Activated naive CD8-positive, alpha-beta T cell treated with anti-CD3 and anti-CD28 coated beads, Interleukin-2, amount 50 U/mL, for 24 hours (primary cell): ENCODE measurements around the gene NUDT9.
A peak's percentile ranks its signal among the peaks of the same experiment; 100 is the strongest.
"Not testable (repeated sequence)": the region's sequence is repeated elsewhere in the genome, so short reads cannot be mapped to it uniquely, and the experiment has no call there.

Source experiments
- ATAC-seq: fragments of 150-1000 bp; cut with Tn5 transposase; one replicate; pipeline ENCODE4 v1.10.0; 2021
- DNase-seq: peaks from one replicate; pipeline ENCODE4 v3.0.0; 2021
- H3K27ac Mint-ChIP-seq: one replicate; pipeline ENCODE4 v1.8.0; 2021; ENCODE audit warnings: mild to moderate bottlenecking, mixed read lengths
- H3K27me3 Mint-ChIP-seq: one replicate; pipeline ENCODE4 v1.8.0; 2021; ENCODE audit warnings: mixed read lengths
- H3K36me3 Mint-ChIP-seq: one replicate; pipeline ENCODE4 v1.8.0; 2021; ENCODE audit warnings: low read depth, mixed read lengths
- H3K4me1 Mint-ChIP-seq: one replicate; pipeline ENCODE4 v1.8.0; 2021; ENCODE audit warnings: mixed read lengths
- H3K4me3 Mint-ChIP-seq: one replicate; pipeline ENCODE4 v1.8.0; 2021; ENCODE audit warnings: mild to moderate bottlenecking, moderate library complexity, mixed read lengths
- H3K9me3 Mint-ChIP-seq: one replicate; pipeline ENCODE4 v1.8.0; 2021; ENCODE audit warnings: mixed read lengths

Gene NUDT9

DNA sequence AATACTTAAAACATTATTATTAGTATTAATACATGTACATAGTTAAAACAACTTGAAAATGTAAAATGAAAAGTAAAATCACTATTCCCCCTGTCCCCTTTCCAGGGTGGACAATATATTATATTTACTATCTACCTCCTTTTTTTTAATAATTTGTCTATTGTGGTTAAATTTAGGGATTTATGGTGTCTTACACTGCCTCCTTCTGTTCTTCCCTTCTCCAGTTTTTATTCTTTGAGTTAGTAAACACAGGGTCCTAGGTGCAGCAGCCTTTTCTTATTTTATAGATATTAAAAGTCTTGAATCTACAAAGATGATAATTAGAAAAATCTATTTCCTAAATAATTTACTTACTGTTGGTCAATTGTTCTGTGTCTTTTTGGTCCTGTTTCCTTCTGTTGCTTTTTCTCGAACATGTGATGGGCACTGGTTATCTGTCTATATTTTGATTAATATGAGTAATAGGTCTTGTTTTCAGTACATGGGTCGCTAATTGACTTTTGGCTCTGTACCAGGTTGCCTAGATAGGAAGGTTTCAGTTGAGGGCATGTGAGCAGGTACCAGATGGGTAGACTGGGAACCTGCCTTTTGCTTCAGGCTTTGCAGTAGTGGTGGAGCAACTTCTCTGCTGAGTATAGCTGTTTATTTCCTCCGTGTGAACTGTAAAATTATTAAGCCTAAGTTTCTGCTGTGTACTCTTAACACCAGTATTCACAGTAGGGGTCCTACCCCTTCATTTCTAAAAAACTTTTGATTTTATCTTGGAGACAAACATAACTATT is 1.1 kb downstream of the NUDT9 start:
- no peaks in the 10 kb centered on the region for H3K27me3 Mint-ChIP-seq
- peaks cover 41% of the 10 kb centered on the region for H3K4me1 Mint-ChIP-seq
- DNase-seq (no peak), ATAC-seq (no peak)
- H3K36me3 Mint-ChIP-seq = no peaks in the 10 kb centered on the region
- peak overlapping the region; percentile 93 for H3K27ac Mint-ChIP-seq
- peak overlapping the region; percentile 92 for H3K4me3 Mint-ChIP-seq
- H3K9me3 Mint-ChIP-seq = no peaks in the 10 kb centered on the region

DNA sequence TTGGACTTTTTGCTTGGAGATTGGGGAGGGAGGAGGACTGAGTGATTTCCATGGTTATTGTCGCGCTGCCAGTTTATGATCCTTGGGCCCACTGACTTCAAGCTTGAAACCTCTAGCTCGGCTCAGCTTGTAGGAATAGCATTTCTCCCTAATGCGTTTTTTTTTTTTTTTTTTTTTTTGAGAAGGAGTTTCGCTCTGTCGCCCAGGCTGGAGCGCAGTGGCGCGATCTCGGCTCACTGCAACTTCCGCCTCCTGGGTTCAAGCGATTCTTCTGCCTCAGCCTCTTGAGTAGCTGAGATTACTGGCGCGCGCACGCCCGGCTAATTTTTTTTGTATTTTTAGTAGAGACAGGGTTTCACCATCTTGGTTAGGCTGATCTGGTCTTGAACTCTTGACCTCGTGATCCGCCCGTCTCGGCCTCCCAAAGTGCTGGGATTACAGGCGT is 1.7 kb downstream of the NUDT9 start:
- H3K4me3 Mint-ChIP-seq = peak overlapping the region; percentile 92
- not testable (repeated sequence) for H3K27me3 Mint-ChIP-seq, H3K9me3 Mint-ChIP-seq, DNase-seq, H3K27ac Mint-ChIP-seq, ATAC-seq, H3K36me3 Mint-ChIP-seq
- H3K4me1 Mint-ChIP-seq = peaks cover 41% of the 10 kb centered on the region

DNA sequence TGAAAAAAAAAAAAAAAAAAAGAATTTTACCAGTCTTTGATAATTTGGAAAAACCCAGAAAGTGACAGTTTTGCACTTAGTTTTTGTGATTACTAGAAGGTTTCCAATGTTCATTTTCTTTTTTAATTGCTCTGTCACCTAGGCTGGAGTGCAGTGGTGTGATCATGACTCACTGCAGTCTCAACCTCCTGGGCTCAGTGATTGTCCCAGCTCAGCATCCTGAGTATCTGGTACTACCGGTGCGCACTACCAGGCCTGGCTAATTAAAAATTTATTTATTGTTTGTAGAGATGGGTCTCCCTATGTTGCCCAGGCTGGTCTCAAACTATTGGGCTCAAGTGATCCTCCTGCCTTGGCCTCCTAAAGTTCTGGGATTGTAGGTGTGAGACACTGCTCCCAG is 3.3 kb downstream of the NUDT9 start:
- H3K4me1 Mint-ChIP-seq = peaks cover 46% of the 10 kb centered on the region
- no peak for DNase-seq
- no peaks in the 10 kb centered on the region for H3K36me3 Mint-ChIP-seq
- ATAC-seq = no peak
- H3K27ac Mint-ChIP-seq = no peak overlapping the region
- H3K9me3 Mint-ChIP-seq = no peaks in the 10 kb centered on the region
- H3K27me3 Mint-ChIP-seq = no peaks in the 10 kb centered on the region
- H3K4me3 Mint-ChIP-seq = no peak overlapping the region

DNA sequence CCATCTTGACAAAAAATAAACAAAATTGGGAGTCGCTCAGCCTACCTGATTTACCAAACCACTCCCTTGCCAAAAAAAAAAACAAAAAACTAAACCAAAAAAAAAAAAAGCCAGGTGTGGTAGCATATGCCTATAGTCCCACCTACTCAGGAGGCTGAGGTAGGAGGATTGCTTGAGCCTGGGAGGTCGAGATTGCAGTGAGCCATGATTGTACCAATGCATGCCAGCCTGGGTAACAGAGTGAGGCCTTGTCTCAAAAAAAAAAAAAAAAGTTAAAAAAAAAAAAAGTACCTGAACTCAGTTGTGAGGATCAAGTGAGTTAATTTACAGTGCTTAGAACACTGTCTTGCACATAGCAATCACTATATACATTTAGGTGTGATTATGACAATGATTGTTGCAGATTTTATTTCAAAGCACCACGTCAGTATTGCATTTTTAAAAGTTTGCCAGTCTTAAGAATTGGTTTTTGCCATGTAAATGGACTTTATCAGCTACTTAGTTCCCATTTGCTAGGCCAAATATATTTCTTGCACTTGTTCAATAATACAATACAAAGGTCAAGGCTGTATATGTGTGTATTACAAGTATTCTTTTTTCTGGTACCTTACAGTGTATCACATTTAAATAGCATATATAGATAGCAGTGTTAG is 4.6 kb downstream of the NUDT9 start:
- DNase-seq (no peak), ATAC-seq (no peak)
- no peaks in the 10 kb centered on the region for H3K9me3 Mint-ChIP-seq
- no peak overlapping the region for H3K27ac Mint-ChIP-seq
- H3K36me3 Mint-ChIP-seq = peaks cover 2% of the 10 kb centered on the region
- no peak overlapping the region for H3K4me3 Mint-ChIP-seq
- H3K27me3 Mint-ChIP-seq = no peaks in the 10 kb centered on the region
- H3K4me1 Mint-ChIP-seq = peaks cover 41% of the 10 kb centered on the region

DNA sequence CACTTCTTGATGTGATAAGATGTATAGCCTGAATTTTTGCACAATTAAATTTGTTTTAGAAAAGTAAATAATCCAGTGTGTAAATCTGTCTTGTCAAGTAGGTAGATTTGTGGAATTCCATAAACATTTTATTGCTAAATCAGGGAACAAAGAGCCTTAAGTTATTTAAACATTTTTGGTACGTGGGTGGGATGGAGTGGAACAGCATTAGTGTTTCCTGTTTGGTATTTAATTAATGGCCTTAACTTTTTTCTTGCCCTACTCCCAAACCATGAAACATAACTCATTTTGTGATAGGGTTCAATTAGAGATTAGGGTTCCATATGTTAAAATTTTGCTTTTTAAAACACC is 5.1 kb downstream of the NUDT9 start:
- Mint-ChIP-seq H3K4me3 (no peak overlapping the region), H3K9me3 (no peaks in the 10 kb centered on the region), H3K27ac (no peak overlapping the region), H3K4me1 (peaks cover 37% of the 10 kb centered on the region), H3K27me3 (no peaks in the 10 kb centered on the region), H3K36me3 (peaks cover 2% of the 10 kb centered on the region)
- no peak for ATAC-seq
- DNase-seq = no peak

DNA sequence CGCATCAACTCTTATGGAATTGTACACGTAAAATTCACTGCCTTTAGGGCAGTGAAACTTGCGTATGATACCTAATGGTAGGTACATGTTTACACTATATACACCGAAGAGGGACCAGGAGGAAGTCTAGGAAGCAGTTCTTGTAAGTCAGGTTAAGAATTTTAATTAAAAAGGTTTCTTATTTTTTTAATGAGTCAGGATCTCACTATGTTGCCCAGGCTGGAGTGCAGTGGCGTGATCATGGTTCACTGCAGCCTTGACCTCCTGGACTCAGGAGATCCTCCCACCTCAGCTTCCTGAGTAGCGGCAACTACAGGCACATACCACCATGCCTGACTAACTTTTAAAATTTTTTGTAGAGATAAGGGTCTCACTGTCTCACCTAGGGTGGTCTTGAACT is 6.6 kb downstream of the NUDT9 start:
- no peak overlapping the region for H3K27ac Mint-ChIP-seq
- no peak overlapping the region for H3K4me3 Mint-ChIP-seq
- ATAC-seq (no peak), DNase-seq (no peak)
- H3K27me3 Mint-ChIP-seq = no peaks in the 10 kb centered on the region
- peaks cover 2% of the 10 kb centered on the region for H3K36me3 Mint-ChIP-seq
- H3K4me1 Mint-ChIP-seq = peaks cover 28% of the 10 kb centered on the region
- no peaks in the 10 kb centered on the region for H3K9me3 Mint-ChIP-seq

DNA sequence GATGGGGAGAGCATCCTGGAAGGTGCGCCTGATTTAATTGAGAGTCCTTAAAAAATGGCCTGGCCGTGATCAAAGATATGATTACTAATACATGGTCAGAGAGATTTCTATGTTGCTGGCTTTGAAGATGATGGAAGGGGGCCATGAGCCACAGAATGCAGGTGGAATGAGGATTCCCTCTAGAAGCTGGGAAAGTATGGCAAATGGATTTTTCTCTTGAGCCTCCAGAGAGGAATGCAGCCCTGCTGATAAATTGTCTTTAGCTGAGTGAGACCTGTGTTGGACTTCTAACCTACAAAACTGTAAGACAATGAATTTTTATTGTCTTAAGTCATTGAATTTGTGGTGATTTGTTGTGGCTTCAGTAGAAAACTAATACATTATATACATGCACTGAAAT is 7.7 kb downstream of the NUDT9 start:
- Mint-ChIP-seq H3K4me1 (peaks cover 21% of the 10 kb centered on the region), H3K9me3 (no peaks in the 10 kb centered on the region), H3K27ac (no peak overlapping the region), H3K36me3 (peaks cover 2% of the 10 kb centered on the region), H3K4me3 (no peak overlapping the region), H3K27me3 (no peaks in the 10 kb centered on the region)
- ATAC-seq = no peak
- DNase-seq = no peak

DNA sequence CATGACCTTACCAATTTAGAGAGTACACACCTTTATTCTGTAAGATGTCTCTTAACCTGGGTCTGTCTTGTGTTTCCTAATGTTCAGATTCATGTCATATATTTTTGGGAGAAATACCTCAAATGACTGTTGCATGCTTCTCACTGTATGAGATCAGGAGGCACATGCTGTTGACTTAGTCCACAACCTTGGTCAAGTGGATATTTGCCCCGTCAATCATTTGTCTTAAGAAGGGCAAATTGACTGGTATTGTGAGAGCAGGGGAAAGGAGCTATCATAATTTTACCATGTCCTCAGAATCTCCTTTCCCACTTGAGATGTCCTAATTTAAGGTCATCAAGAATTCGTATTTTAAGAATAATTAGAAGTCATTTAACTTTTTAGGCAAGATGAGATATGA is 11.0 kb downstream of the NUDT9 start:
- DNase-seq (no peak), ATAC-seq (no peak)
- H3K27ac Mint-ChIP-seq = no peak overlapping the region
- H3K36me3 Mint-ChIP-seq = peaks cover 11% of the 10 kb centered on the region
- H3K4me1 Mint-ChIP-seq = peaks cover 7% of the 10 kb centered on the region
- no peaks in the 10 kb centered on the region for H3K27me3 Mint-ChIP-seq
- H3K9me3 Mint-ChIP-seq = no peaks in the 10 kb centered on the region
- no peak overlapping the region for H3K4me3 Mint-ChIP-seq

DNA sequence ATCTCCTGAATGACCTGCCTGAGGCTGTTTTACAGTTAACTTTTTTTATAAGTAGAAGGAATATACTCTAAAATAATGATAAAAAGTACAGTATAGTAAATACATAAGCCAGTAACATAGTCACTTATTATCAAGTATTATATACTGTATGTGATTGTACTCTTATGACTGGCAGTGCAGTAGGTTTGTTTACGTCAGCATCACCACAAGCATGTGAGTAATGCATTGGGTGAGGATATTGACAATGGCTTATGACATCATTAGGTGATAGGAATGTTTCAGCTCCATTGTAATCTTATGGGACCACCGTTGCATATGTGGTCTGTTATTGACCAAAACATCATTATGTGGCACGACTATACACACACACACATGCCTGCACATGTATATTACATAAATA is 20.5 kb downstream of the NUDT9 start:
- no peak for ATAC-seq
- Mint-ChIP-seq H3K36me3 (peaks cover 30% of the 10 kb centered on the region), H3K27me3 (no peaks in the 10 kb centered on the region), H3K27ac (no peak overlapping the region), H3K9me3 (no peaks in the 10 kb centered on the region), H3K4me3 (no peak overlapping the region), H3K4me1 (no peaks in the 10 kb centered on the region)
- DNase-seq = no peak

DNA sequence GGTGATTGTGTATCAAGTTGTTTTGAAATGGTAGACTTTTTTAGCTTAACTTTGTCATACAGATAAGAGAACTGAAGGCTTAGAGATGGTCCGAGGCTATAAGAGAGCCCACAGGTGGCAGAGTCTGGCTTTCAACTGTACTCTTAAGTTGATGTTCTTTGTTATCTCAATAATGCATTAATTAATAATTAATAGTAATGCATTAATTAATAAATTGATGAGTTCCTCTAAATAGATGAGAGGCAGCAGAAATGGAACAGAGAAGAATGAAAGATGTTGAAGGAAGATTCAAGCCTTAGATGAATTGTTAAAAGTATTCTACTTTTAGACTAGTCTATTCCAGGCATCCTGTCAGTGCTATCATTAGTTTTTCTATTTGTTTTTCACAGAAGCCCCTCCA is 22.4 kb downstream of the NUDT9 start:
- H3K36me3 Mint-ChIP-seq = peaks cover 23% of the 10 kb centered on the region

DNA sequence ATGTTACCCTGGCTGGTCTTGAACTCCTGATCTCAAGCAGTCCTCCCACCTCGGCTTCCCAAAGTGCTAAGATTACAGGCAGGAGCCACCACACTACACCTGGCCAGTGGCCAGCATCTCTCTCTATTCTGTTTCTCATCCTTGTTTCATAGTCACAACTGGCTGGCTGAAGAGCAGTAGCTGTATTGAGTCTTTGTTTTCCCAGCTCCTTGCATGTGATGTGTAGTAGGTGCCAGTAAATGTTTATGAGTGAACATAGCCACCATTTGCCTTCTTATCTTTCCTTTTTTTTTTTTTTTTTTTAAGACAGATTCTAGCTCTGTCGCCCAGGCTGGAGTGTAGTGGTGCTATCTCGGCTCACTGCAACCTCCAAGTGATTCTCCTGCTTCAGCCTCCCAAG is 23.6 kb downstream of the NUDT9 start:
- H3K4me3 Mint-ChIP-seq = no peak overlapping the region
- peaks cover 28% of the 10 kb centered on the region for H3K36me3 Mint-ChIP-seq
- H3K27me3 Mint-ChIP-seq = no peaks in the 10 kb centered on the region
- H3K4me1 Mint-ChIP-seq = no peaks in the 10 kb centered on the region
- H3K27ac Mint-ChIP-seq = no peak overlapping the region
- H3K9me3 Mint-ChIP-seq = no peaks in the 10 kb centered on the region
- ATAC-seq (no peak), DNase-seq (no peak)

More for the DNA sequence above, 22.4 kb downstream of the NUDT9 start:
- DNase-seq (no peak), ATAC-seq (no peak)
- Mint-ChIP-seq H3K27me3 (no peaks in the 10 kb centered on the region), H3K4me1 (no peaks in the 10 kb centered on the region), H3K27ac (no peak overlapping the region), H3K4me3 (no peak overlapping the region), H3K9me3 (no peaks in the 10 kb centered on the region)

DNA sequence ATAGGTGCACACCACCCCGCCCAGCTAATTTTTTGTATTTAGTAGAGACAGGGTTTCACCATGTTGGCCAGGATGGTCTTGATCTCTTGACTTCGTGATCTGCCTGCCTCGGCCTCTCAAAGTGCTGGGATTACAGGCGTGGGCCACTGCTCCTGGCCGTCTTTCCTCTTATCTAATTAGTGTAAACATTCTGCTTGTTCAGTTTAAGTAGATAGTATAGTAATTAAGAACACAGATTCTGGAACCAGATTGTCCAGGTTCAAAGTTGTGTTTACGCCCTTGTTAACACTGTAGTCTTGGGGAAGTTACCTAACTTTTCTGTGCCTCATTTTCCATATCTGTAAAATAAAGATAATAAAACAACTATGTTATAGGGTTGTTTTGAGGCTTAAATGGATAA is 24.0 kb downstream of the NUDT9 start:
- ATAC-seq, H3K4me1 Mint-ChIP-seq, H3K9me3 Mint-ChIP-seq, DNase-seq, H3K27ac Mint-ChIP-seq, H3K4me3 Mint-ChIP-seq, H3K27me3 Mint-ChIP-seq: not testable (repeated sequence)
- H3K36me3 Mint-ChIP-seq = peaks cover 30% of the 10 kb centered on the region

DNA sequence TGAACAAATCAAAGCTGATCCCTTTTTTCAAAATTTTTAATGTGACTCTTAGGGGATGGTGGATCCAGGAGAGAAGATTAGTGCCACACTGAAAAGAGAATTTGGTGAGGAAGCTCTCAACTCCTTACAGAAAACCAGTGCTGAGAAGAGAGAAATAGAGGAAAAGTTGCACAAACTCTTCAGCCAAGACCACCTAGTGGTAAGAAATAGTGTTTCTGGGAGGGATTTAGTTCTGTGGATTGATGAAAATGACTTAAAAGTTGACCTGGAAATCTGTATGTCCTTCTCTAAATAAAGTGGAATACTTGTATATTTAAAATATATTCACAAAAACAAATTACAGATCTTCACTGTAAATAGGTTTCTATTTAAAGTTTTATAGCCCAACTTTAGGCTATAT is 29.2 kb downstream of the NUDT9 start:
- H3K9me3 Mint-ChIP-seq = no peaks in the 10 kb centered on the region
- H3K27ac Mint-ChIP-seq = no peak overlapping the region
- H3K36me3 Mint-ChIP-seq = peaks cover 13% of the 10 kb centered on the region
- no peak for ATAC-seq
- no peak overlapping the region for H3K4me3 Mint-ChIP-seq
- no peaks in the 10 kb centered on the region for H3K4me1 Mint-ChIP-seq
- H3K27me3 Mint-ChIP-seq = no peaks in the 10 kb centered on the region
- DNase-seq = no peak

DNA sequence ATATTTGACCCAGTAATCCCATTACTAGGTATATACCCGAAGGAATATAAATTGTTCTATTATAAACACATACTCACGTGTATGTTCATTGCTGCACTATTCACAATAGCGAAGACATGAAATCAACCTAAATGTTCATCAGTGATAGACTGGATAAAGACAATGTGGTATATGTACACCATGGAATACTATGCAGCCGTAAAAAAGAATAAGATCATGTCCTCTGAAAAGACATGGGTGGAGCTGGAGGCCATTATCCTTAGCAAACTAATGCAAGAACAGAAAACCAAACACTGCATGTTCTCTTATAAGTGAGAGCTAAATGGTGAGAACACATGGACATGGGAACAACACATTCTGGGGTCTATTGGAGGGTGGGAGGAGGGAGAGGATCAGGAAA is 36.5 kb downstream of the NUDT9 start:
- Mint-ChIP-seq H3K4me1 (no peaks in the 10 kb centered on the region), H3K4me3 (no peak overlapping the region), H3K27ac (no peak overlapping the region), H3K36me3 (peaks cover 17% of the 10 kb centered on the region), H3K9me3 (peaks cover 4% of the 10 kb centered on the region), H3K27me3 (no peaks in the 10 kb centered on the region)
- no peak for DNase-seq
- ATAC-seq = no peak

DNA sequence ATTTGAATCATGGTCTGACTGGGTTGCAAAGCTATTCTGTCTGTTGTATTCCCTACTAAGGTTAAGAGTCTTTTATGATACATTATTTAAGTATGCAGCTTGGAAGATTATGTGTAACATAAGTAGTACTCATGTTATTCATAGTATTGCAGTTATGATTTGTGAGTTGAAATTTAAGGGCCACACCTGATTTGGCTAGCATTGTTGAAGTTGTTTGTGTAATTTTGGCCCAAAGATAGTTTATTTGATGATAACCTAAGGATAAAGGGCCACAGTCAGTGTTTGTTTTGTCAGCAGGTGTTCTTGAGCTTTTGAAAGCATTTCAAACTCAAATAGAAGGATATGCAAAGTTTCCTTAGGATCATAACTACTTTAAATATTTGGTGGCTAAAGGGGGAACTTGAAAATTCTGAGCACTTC is 38.9 kb downstream of the NUDT9 start:
- Mint-ChIP-seq H3K9me3 (peaks cover 4% of the 10 kb centered on the region), H3K4me3 (no peak overlapping the region), H3K4me1 (no peaks in the 10 kb centered on the region), H3K36me3 (peaks cover 17% of the 10 kb centered on the region), H3K27me3 (no peaks in the 10 kb centered on the region), H3K27ac (no peak overlapping the region)
- ATAC-seq = no peak
- no peak for DNase-seq
